GM18499 (cell line): ENCODE results near the gene PDZK1IP1.
"Not testable (repeated sequence)": the region's sequence is repeated elsewhere in the genome, so short reads cannot be mapped to it uniquely, and the experiment has no call there.

Source experiments
- ATAC-seq: cut with Tn5 transposase; IDR thresholded peaks from one replicate; pipeline ENCODE4 v1.9.1; 2021; ENCODE audit warnings: moderate number of reproducible peaks; ENCODE audit not compliant: insufficient read depth, unreplicated experiment

The PDZK1IP1 gene

GRCh38 chr1:47203504-47203903 is 13.7 kb upstream of the PDZK1IP1 start:
- ATAC-seq, result not testable (repeated sequence)

DNA sequence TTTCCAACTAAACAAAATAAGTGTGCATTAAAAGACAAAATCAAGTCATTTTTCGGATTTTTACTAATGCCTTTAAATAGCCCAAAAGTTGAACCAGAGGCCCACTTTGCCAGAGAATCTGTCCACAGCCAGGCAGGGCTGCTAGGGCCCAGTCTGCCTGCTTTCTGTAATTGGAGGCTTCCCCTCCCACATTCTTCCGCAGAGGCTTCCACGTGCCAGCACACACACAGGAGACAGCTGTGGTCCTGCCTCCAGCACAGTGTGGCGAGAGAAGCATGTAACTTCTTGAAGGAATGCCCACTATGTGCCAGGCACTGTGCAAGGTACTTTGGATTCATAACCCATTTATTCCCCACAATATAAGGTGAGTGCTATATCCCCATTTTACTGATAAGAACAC is 11.3 kb upstream of the PDZK1IP1 start:
- no peak for ATAC-seq

- no peak for ATAC-seq
Observed at GRCh38 chr1:47198214-47198613, 8.4 kb upstream of the PDZK1IP1 start.

GRCh38 chr1:47196622-47197021 is 6.8 kb upstream of the PDZK1IP1 start:
- ATAC-seq, result no peak

DNA sequence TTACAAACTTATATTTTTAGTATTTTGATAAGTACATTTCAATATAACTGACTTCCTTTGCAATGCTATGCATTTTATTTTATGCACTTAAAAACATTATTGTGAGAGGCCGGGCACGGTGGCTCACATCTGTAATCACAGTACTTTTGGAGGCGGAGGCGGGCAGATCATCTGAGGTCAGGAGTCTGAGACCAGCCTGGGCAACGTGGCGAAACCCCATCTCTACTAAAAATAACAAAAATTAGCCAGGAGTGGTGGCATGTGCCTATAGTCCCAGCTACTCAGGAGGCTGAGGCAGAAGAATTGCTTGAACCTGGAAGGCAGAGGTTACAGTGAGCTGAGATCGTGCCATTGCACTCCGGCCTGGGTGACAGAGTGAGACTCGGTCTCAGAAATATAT is 6.1 kb upstream of the PDZK1IP1 start:
- ATAC-seq, result not testable (repeated sequence)

GRCh38 chr1:47194311-47194710 is 4.5 kb upstream of the PDZK1IP1 start:
- ATAC-seq, result no peak

- ATAC-seq, result not testable (repeated sequence)
Observed at GRCh38 chr1:47193496-47193895, 3.7 kb upstream of the PDZK1IP1 start.

- ATAC-seq, result no peak
Observed at GRCh38 chr1:47192458-47193384, 2.9 kb upstream of the PDZK1IP1 start.

- no peak for ATAC-seq
Observed at GRCh38 chr1:47191940-47192457, 2.2 kb upstream of the PDZK1IP1 start.

GRCh38 chr1:47190857-47191256 is 1.0 kb upstream of the PDZK1IP1 start:
- ATAC-seq, result no peak

DNA sequence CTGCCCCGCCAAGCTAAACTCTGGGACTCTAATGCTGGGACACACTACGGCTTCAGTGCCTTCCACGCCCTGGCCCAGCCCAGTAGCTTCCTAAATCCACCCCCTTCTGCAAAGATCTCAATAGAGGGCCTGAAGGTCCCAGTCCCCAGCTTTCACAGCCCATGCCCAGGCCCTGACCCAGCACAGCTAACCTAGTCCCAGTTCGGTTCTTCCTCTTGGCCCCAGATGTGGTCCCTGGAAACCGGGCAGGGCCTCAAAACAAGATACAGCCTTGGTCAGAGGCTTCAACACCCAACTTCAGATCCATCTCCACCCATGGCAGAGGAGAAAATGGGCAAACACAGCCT is 646 bp upstream of the PDZK1IP1 start:
- no peak for ATAC-seq

DNA sequence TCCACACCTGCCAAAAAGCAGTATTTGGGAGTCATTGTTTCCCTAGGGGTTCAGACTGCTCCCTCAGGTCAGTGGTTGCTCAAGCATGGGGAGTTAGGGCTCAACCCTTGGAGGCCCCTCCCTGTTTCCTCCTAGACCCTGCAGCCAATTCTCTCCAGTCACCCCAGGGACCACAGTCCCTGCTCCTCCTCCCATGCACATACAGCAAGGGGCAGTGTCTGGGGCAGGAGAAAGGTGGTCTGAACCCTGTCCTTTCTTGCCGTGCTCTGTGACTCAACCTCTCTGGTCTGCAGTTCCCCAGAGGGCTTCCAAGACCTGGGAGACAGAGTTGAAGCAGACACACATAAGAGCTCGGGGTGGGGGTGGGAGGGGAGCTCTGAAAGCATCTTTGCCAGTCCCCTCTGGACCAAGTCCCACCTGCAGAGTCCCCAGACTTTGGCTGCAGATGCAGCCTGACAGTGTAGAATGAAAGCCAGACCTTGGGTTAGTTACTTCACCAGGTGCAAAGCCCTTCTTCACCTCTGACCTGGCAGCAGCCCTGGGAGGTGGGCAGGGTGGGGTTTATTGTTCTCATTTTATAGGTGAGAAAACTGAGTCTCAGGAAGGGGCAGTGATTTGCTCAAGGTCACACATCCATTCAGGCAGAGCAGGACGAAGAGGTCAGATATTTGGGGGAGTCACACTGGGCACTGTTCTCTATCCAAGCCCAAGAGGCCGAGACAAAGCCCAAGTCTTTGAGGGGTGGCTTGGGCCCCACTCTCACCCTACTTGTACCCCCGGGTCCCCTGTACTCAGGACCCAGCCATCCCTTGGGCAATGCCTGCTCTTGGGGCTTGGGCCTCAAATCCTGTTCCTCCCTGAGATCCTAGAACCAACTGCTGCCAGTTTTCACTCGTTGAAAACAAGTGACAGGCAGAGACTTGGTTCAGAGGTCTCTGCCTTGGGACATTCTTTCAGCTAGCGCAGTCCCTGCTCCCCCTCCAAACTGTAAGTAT is 748 bp downstream of the PDZK1IP1 start:
- no peak for ATAC-seq

DNA sequence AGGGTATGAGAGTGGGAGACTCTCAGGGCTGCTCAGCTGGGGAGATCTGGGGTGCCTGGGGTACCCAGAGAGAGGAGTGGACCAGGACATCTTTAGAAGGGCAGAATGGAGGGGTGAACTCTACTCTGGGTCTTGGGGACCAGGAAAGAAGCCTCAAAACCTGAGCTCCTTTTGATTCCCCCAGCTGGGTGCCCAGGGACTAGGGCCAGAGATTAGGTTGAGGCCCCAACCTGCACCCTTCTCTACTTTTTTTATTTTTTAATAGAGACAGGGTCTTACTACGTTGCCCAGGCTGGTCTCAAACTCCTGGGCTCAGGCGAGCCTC is 1.9 kb downstream of the PDZK1IP1 start:
- no peak for ATAC-seq

GRCh38 chr1:47187231-47187925 is 2.5 kb downstream of the PDZK1IP1 start:
- no peak for ATAC-seq

GRCh38 chr1:47186267-47187185 is 3.3 kb downstream of the PDZK1IP1 start:
- ATAC-seq, result no peak

- ATAC-seq, result no peak
Observed at GRCh38 chr1:47184822-47185677, 4.8 kb downstream of the PDZK1IP1 start.

- no peak for ATAC-seq
Observed at GRCh38 chr1:47184090-47184821, 5.6 kb downstream of the PDZK1IP1 start.
